Measurements from ENCODE around the gene HOXD10. TPM values are rescaled to one million over a fixed set of nuclear protein-coding genes. Genes with fewer than 3 reads are reported as not detected.
A peak's percentile ranks its signal among the peaks of the same experiment; 100 is the strongest.

The HOXD10 gene
- total and polyA plus RNA-seq, 2 experiments from 2014 or later, result not detected

DNA sequence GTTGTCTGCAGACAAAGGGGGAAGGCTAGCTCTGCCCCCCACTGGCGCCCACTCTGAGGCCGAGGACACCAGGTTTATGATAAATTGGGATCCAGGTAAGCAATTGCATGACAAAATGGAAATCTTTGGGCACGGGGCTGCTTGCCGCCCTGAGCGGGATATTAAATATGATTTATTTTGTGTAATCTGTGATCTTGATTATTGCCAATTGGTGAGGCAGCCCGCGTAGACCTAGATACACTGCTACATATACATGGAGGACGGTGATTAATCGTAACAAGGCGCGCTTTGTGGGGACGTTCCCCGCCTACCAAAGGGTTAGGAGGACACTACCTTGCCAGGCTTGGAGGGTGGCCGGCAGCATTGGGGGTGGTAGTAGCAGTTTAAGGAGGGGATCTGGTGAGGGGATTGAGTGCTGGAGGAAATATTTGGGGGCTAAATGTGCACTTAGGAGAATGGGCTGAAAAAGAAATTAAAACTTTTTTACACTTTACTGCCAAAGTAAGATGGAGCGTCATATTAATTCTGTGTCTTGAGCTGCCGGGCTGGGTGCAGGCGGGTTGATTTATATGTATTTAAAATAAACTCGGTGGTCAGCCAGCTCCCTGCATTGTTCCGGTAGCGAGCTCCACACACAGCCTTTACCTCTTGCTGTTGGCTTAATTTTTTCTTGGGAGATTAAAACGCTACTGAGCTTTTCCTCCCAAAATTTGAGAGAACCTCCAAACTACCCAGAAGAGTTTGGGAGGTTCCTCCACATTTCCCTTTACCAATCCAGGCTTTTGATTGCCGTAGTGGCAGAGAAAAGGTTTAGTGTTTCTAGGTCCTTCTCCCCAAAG lies 44.6 kb downstream of the HOXD10 start:
- TF ChIP-seq EZH2phosphoT487 (IDR thresholded peaks at IDR 0.05; ENCODE audit: unreplicated experiment) (peak; percentile 16), CREB1 (CRISPR knock-in tag; IDR thresholded peaks at IDR 0.05; ENCODE audit: low read depth) (no peak), EZH2 (IDR thresholded peaks at IDR 0.05; ENCODE audit: low read depth, unreplicated experiment) (peak; percentile 96), ZNF114 (CRISPR knock-in tag; IDR thresholded peaks at IDR 0.05) (no peak)
- Histone ChIP-seq H3K79me2 (replicated peaks; ENCODE audit: insufficient read depth) (no peaks in the 10 kb centered on the region), H3K4me1 (ENCODE audit: insufficient read depth) (peaks cover 57% of the 10 kb centered on the region), H3K9me2 (ENCODE audit: insufficient read depth) (no peaks in the 10 kb centered on the region), H3K27ac (ENCODE audit: low read depth) (no peak overlapping the region), H3F3A (replicated peaks; ENCODE audit: low read depth) (peaks cover 24% of the 10 kb centered on the region), H3K36me3 (ENCODE audit: insufficient read depth) (no peaks in the 10 kb centered on the region), H2AFZ (no peak overlapping the region), H3K4me2 (no peak overlapping the region), H3K27me3 (ENCODE audit: insufficient read depth) (peaks cover 100% of the 10 kb centered on the region), H3K4me3 (peak overlapping the region; percentile 41), H4K20me1 (replicated peaks; ENCODE audit: insufficient read depth) (peaks cover 44% of the 10 kb centered on the region)
- peaks cover 49% of the 10 kb centered on the region for H3K4me1 Mint-ChIP-seq
- peaks cover 99% of the 10 kb centered on the region for H3K27me3 Mint-ChIP-seq (ENCODE audit: insufficient read depth, low read depth, poor library complexity)
- ATAC-seq (no peak), DNase-seq (ENCODE audit: low spot score) (peak; percentile 29)
- no peak overlapping the region for H3K27ac Mint-ChIP-seq
- no peak overlapping the region for H3K4me3 Mint-ChIP-seq
- no peaks in the 10 kb centered on the region for H3K36me3 Mint-ChIP-seq (ENCODE audit: low read depth)
- H3K9me3 Mint-ChIP-seq, result peaks cover 10% of the 10 kb centered on the region; the same call in 2 of the 3 replicates

DNA sequence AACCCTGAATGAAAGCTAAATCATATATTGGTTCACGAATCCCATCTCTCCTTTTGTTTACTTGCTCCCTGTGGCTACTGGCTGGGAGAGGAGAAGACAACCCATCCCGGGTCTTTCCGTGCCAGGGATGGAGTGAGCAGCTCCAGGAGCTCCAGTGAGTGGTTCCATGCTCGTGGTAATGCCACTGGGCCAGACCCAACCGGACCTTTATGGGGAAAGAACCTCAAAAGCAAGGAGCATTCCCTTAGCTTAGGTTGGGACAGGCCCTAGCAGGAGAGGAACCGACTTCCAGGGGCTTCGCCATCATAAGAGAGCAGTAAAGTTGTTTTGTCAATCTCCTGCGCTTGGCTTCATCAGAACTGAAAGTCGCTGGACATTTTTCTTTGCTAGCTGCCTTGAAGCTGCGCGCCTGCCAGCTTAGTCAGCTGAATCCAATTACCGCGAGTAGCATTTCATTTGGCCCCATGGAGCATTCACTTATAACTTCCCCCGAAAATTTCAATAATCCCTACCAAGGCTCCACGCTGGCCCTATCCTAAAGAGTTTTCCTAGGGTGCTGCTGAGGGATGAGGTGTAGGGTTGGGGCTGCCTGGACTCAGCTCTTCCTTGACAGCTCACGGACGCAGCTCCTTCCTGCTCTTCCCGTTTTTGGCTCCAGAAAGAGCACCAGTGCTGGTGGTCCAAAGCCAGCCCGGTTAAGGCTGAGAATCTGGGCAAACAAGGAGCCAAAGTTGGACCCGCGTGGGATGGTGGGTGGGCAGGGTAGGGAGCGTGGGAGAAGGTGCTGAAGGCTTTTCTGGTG lies 45.4 kb downstream of the HOXD10 start:
- H3K27me3 ChIP-seq (ENCODE audit: insufficient read depth), result peaks cover 100% of the 10 kb centered on the region
- H3K36me3 ChIP-seq (ENCODE audit: insufficient read depth), result no peaks in the 10 kb centered on the region
- H3K4me3 ChIP-seq, result no peak overlapping the region
- peaks cover 24% of the 10 kb centered on the region for H3F3A ChIP-seq (replicated peaks; ENCODE audit: low read depth)
- peak; percentile 13 for DNase-seq (ENCODE audit: low spot score)
- H3K4me2 ChIP-seq, result no peak overlapping the region
- no peak overlapping the region for H3K4me3 Mint-ChIP-seq
- H3K79me2 ChIP-seq (replicated peaks; ENCODE audit: insufficient read depth), result no peaks in the 10 kb centered on the region
- TF ChIP-seq STAT1 (IDR thresholded peaks at IDR 0.05; ENCODE audit: unreplicated experiment) (no peak), EZH2phosphoT487 (IDR thresholded peaks at IDR 0.05; ENCODE audit: unreplicated experiment) (peak; percentile 83), EZH2 (IDR thresholded peaks at IDR 0.05; ENCODE audit: low read depth, unreplicated experiment) (peak; percentile 89)
- no peak overlapping the region for H3K27ac ChIP-seq (ENCODE audit: low read depth)
- H3K4me1 Mint-ChIP-seq, result peaks cover 47% of the 10 kb centered on the region
- peaks cover 100% of the 10 kb centered on the region for H3K27me3 Mint-ChIP-seq (ENCODE audit: insufficient read depth, low read depth, poor library complexity)
- H3K4me1 ChIP-seq (ENCODE audit: insufficient read depth), result peaks cover 55% of the 10 kb centered on the region
- peaks cover 7% of the 10 kb centered on the region; the same call in 1 of the 3 replicates for H3K9me3 Mint-ChIP-seq
- H3K9me2 ChIP-seq (ENCODE audit: insufficient read depth), result no peaks in the 10 kb centered on the region
- ATAC-seq, result no peak
- H3K27ac Mint-ChIP-seq, result no peak overlapping the region
- no peak overlapping the region for H2AFZ ChIP-seq
- peaks cover 50% of the 10 kb centered on the region for H4K20me1 ChIP-seq (replicated peaks; ENCODE audit: insufficient read depth)
- no peaks in the 10 kb centered on the region for H3K36me3 Mint-ChIP-seq (ENCODE audit: low read depth)

DNA sequence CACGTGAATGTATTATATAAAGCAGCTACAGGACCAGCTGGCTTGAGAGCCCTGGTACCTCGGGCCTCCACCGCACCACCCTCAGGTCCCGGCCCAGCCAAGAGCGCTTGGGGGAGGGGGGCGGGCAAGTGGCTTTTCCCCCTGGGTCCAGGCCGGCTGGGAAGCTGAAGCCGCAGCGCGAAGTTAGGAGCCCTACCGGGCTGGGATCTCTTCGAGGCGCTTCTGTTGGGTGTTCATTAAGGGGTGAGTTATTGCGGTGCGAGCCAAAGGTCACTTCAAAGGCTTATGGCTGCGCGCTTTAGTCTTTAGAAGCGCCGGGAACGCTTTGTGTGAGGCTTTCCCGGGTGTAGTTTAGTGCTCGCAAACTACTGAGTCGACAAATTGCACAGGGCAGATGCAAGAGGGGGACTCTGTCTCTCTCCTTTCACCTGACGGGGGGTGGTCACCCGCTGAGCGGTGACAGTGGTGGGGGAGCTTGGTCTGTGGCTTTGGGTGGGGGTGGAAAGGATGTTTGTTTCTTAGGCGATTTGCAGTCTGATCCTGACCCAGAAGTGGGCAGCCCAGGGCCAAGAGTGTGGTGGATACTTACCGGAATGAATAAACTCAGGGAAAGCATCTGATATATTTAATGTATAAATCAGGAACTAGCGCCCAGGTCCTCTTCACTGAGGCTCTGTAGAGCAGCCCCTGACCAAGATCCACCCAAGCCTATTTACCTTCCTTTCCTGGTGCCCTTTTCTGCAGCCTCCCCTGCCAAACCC lies 46.5 kb downstream of the HOXD10 start:
- Histone ChIP-seq H3K9me2 (ENCODE audit: insufficient read depth) (no peaks in the 10 kb centered on the region), H3K27me3 (ENCODE audit: insufficient read depth) (peaks cover 100% of the 10 kb centered on the region), H3K4me1 (ENCODE audit: insufficient read depth) (peaks cover 45% of the 10 kb centered on the region), H3K27ac (ENCODE audit: low read depth) (no peak overlapping the region), H3K79me2 (replicated peaks; ENCODE audit: insufficient read depth) (no peaks in the 10 kb centered on the region), H3F3A (replicated peaks; ENCODE audit: low read depth) (peaks cover 22% of the 10 kb centered on the region), H3K4me3 (0 out of 2 replicates have a peak overlapping the region, but pooled peaks have one; percentile 17), H3K4me2 (peak overlapping the region; percentile 73; the same call in 1 of the 2 replicates), H3K36me3 (ENCODE audit: insufficient read depth) (no peaks in the 10 kb centered on the region), H4K20me1 (replicated peaks; ENCODE audit: insufficient read depth) (peaks cover 57% of the 10 kb centered on the region), H2AFZ (no peak overlapping the region)
- peak; percentile 46 for DNase-seq (ENCODE audit: low spot score)
- Mint-ChIP-seq H3K4me1 (peaks cover 40% of the 10 kb centered on the region), H3K36me3 (ENCODE audit: low read depth) (no peaks in the 10 kb centered on the region), H3K27ac (no peak overlapping the region), H3K27me3 (ENCODE audit: insufficient read depth, low read depth, poor library complexity) (peaks cover 100% of the 10 kb centered on the region), H3K4me3 (no peak overlapping the region), H3K9me3 (peaks cover 7% of the 10 kb centered on the region; the same call in 1 of the 3 replicates)
- ATAC-seq, result no peak
- peak; percentile 79 for TF ChIP-seq EZH2phosphoT487 (IDR thresholded peaks at IDR 0.05; ENCODE audit: unreplicated experiment)
- no peak for TF ChIP-seq POLR2AphosphoS5 (IDR thresholded peaks at IDR 0.05; ENCODE audit: low read depth)
- no peak for TF ChIP-seq JUNB (IDR thresholded peaks at IDR 0.05; ENCODE audit: unreplicated experiment)
- no peak for TF ChIP-seq STAT1 (IDR thresholded peaks at IDR 0.05; ENCODE audit: unreplicated experiment)

All from GM23338 (cell line).